Measurements from ENCODE around the gene TINAG. TPM values are rescaled to one million over a fixed set of nuclear protein-coding genes. Genes with fewer than 3 reads are reported as not detected.

Gene TINAG
- total and polyA plus RNA-seq, 2 experiments from 2014 or later = not detected

- in situ Hi-C loops (cut with MboI) = no loop called here
- Histone ChIP-seq H3F3A (ENCODE audit: insufficient read depth) (0 out of 2 replicates have a peak, but pooled peaks cover 10% of the 10 kb centered on the region), H4K20me1 (ENCODE audit: insufficient read depth) (no peaks in the 10 kb centered on the region), H3K4me3 (no peak overlapping the region), H3K4me2 (ENCODE audit: unreplicated experiment) (no peak overlapping the region), H3K79me2 (ENCODE audit: insufficient read depth) (no peaks in the 10 kb centered on the region), H3K36me3 (ENCODE audit: low read depth) (no peaks in the 10 kb centered on the region), H3K27ac (no peak overlapping the region), H3K27me3 (replicated peaks; ENCODE audit: insufficient read depth) (no peaks in the 10 kb centered on the region; the same call in 1 of the 2 replicates), H3K9me2 (ENCODE audit: insufficient read depth) (no peaks in the 10 kb centered on the region), H3K9me3 (ENCODE audit: low read depth) (no peaks in the 10 kb centered on the region), H2AFZ (no peak overlapping the region), H3K9ac (no peak overlapping the region), H3K4me1 (ENCODE audit: insufficient read depth) (no peaks in the 10 kb centered on the region)
- no peak for TF ChIP-seq EZH2 (IDR thresholded peaks at IDR 0.05; ENCODE audit: insufficient read depth, poor library complexity, severe bottlenecking)
- DNase-seq = peak; percentile 33
- 67 to 68% methylated on average over 1 of the region's 1 CpG for WGBS, 2 experiments (ENCODE audit: low coverage in 1 of 2, low lambda C conversion rate in 2 of 2, missing lambda C conversion rate in 2 of 2)
These were observed 96.5 kb downstream of the TINAG start for GRCh38 chr6:54404791-54405190.

- H3F3A ChIP-seq (ENCODE audit: insufficient read depth) = no peaks in the 10 kb centered on the region
These were observed 103.5 kb downstream of the TINAG start for GRCh38 chr6:54411767-54412166.

GRCh38 chr6:54415517-54415916 lies 107.3 kb downstream of the TINAG start:
- in situ Hi-C loops (cut with MboI) = no loop called here
- TF ChIP-seq EZH2phosphoT487 (IDR thresholded peaks at IDR 0.05; ENCODE audit: insufficient read depth, low read depth) (no peak), EZH2 (IDR thresholded peaks at IDR 0.05; ENCODE audit: insufficient read depth, poor library complexity, severe bottlenecking) (no peak)
- no peak overlapping the region for H3K9ac ChIP-seq
- 87 to 89% methylated on average over 3 of the region's 3 CpGs for WGBS, 2 experiments (ENCODE audit: low coverage in 1 of 2, low lambda C conversion rate in 2 of 2, missing lambda C conversion rate in 2 of 2)
- no peaks in the 10 kb centered on the region for H3K79me2 ChIP-seq (ENCODE audit: insufficient read depth)
- H3K4me1 ChIP-seq (ENCODE audit: insufficient read depth) = peaks cover 11% of the 10 kb centered on the region
- no peaks in the 10 kb centered on the region for H3K36me3 ChIP-seq (ENCODE audit: low read depth)
- no peaks in the 10 kb centered on the region for H3K27me3 ChIP-seq (replicated peaks; ENCODE audit: insufficient read depth)
- H3K9me3 ChIP-seq (ENCODE audit: low read depth) = no peaks in the 10 kb centered on the region
- no peak overlapping the region for H3K4me3 ChIP-seq
- no peak for DNase-seq
- H3K27ac ChIP-seq = no peak overlapping the region
- peaks cover 5% of the 10 kb centered on the region; the same call in 1 of the 2 replicates for H3F3A ChIP-seq (ENCODE audit: insufficient read depth)
- no peak overlapping the region for H3K4me2 ChIP-seq (ENCODE audit: unreplicated experiment)
- no peak overlapping the region for H2AFZ ChIP-seq
- no peaks in the 10 kb centered on the region for H3K9me2 ChIP-seq (ENCODE audit: insufficient read depth)
- no peaks in the 10 kb centered on the region for H4K20me1 ChIP-seq (ENCODE audit: insufficient read depth)

More at GRCh38 chr6:54411767-54412166, 103.5 kb downstream of the TINAG start:
- Histone ChIP-seq H3K36me3 (ENCODE audit: low read depth) (no peaks in the 10 kb centered on the region), H3K4me1 (ENCODE audit: insufficient read depth) (no peaks in the 10 kb centered on the region), H3K4me2 (ENCODE audit: unreplicated experiment) (no peak overlapping the region), H3K79me2 (ENCODE audit: insufficient read depth) (no peaks in the 10 kb centered on the region), H3K4me3 (no peak overlapping the region), H3K9me2 (ENCODE audit: insufficient read depth) (no peaks in the 10 kb centered on the region), H3K9ac (no peak overlapping the region), H2AFZ (no peak overlapping the region), H3K9me3 (ENCODE audit: low read depth) (no peaks in the 10 kb centered on the region), H4K20me1 (ENCODE audit: insufficient read depth) (no peaks in the 10 kb centered on the region), H3K27ac (no peak overlapping the region), H3K27me3 (replicated peaks; ENCODE audit: insufficient read depth) (no peaks in the 10 kb centered on the region; the same call in 1 of the 2 replicates)
- in situ Hi-C loops (cut with MboI) = no loop called here
- TF ChIP-seq EZH2 (IDR thresholded peaks at IDR 0.05; ENCODE audit: insufficient read depth, poor library complexity, severe bottlenecking) = no peak
- no peak for DNase-seq
- 100% methylated on average over 1 of the region's 1 CpG for WGBS, 2 experiments (ENCODE audit: low coverage in 1 of 2, low lambda C conversion rate in 2 of 2, missing lambda C conversion rate in 2 of 2)

- peaks cover 12% of the 10 kb centered on the region for H3K4me1 ChIP-seq (ENCODE audit: insufficient read depth)
- no peaks in the 10 kb centered on the region for H3K9me3 ChIP-seq (ENCODE audit: low read depth)
- H3K4me3 ChIP-seq = no peak overlapping the region
- H3K79me2 ChIP-seq (ENCODE audit: insufficient read depth) = no peaks in the 10 kb centered on the region
- no peaks in the 10 kb centered on the region for H4K20me1 ChIP-seq (ENCODE audit: insufficient read depth)
- no peaks in the 10 kb centered on the region for H3K27me3 ChIP-seq (replicated peaks; ENCODE audit: insufficient read depth)
- TF ChIP-seq EZH2phosphoT487 (IDR thresholded peaks at IDR 0.05; ENCODE audit: insufficient read depth, low read depth) (no peak), EZH2 (IDR thresholded peaks at IDR 0.05; ENCODE audit: insufficient read depth, poor library complexity, severe bottlenecking) (no peak)
- H2AFZ ChIP-seq = peak overlapping the region; percentile 30
- in situ Hi-C loops (cut with MboI) = no loop called here
- WGBS, 2 experiments (ENCODE audit: low coverage in 1 of 2, low lambda C conversion rate in 2 of 2, missing lambda C conversion rate in 2 of 2) = 0 to 2% methylated on average over 3 of the region's 3 CpGs
- H3K36me3 ChIP-seq (ENCODE audit: low read depth) = no peaks in the 10 kb centered on the region
- no peak overlapping the region for H3K9ac ChIP-seq
- peaks cover 5% of the 10 kb centered on the region; the same call in 1 of the 2 replicates for H3F3A ChIP-seq (ENCODE audit: insufficient read depth)
- no peaks in the 10 kb centered on the region for H3K9me2 ChIP-seq (ENCODE audit: insufficient read depth)
- H3K27ac ChIP-seq = peak overlapping the region; percentile 41
- peak overlapping the region; percentile 67 for H3K4me2 ChIP-seq (ENCODE audit: unreplicated experiment)
- DNase-seq = peak; percentile 94
These were observed 111.6 kb downstream of the TINAG start for GRCh38 chr6:54419885-54420284.

- H3K79me2 ChIP-seq (ENCODE audit: insufficient read depth) = no peaks in the 10 kb centered on the region
- peak; percentile 5 for DNase-seq
- TF ChIP-seq EZH2 (IDR thresholded peaks at IDR 0.05; ENCODE audit: insufficient read depth, poor library complexity, severe bottlenecking) = no peak
- no peak for TF ChIP-seq EZH2phosphoT487 (IDR thresholded peaks at IDR 0.05; ENCODE audit: insufficient read depth, low read depth)
- H3K9me2 ChIP-seq (ENCODE audit: insufficient read depth) = no peaks in the 10 kb centered on the region
- H3K27me3 ChIP-seq (replicated peaks; ENCODE audit: insufficient read depth) = no peaks in the 10 kb centered on the region
- no peak overlapping the region for H3K4me2 ChIP-seq (ENCODE audit: unreplicated experiment)
- no peaks in the 10 kb centered on the region for H3K9me3 ChIP-seq (ENCODE audit: low read depth)
- H3K27ac ChIP-seq = peak overlapping the region; percentile 16; the same call in 1 of the 2 replicates
- no peak overlapping the region for H2AFZ ChIP-seq
- H3K4me1 ChIP-seq (ENCODE audit: insufficient read depth) = peaks cover 29% of the 10 kb centered on the region
- H4K20me1 ChIP-seq (ENCODE audit: insufficient read depth) = no peaks in the 10 kb centered on the region
- H3K4me3 ChIP-seq = no peak overlapping the region
- peaks cover 20% of the 10 kb centered on the region for H3F3A ChIP-seq (ENCODE audit: insufficient read depth)
- in situ Hi-C loops (cut with MboI) = no loop called here
- H3K36me3 ChIP-seq (ENCODE audit: low read depth) = no peaks in the 10 kb centered on the region
- no peak overlapping the region for H3K9ac ChIP-seq
These were observed 118.8 kb downstream of the TINAG start for GRCh38 chr6:54426995-54427394.
